ENCODE data around the gene KCNIP1. TPM values are rescaled to one million over a fixed set of nuclear protein-coding genes. Genes with fewer than 3 reads are reported as not detected.

KCNIP1 gene
- under 1 TPM in 1 of 4 donors, not detected in 3; 0.34 TPM for total RNA-seq

GRCh38 chr5:170503990-170504596, at the start of gene KCNIP1:
Gene KCNIP1 (plus strand): TSS chr5:170504020.
- no peak for TF ChIP-seq EP300 (IDR thresholded peaks at IDR 0.05)
- no peak for TF ChIP-seq POLR2A (IDR thresholded peaks at IDR 0.05)
- TF ChIP-seq, protein P1, sequence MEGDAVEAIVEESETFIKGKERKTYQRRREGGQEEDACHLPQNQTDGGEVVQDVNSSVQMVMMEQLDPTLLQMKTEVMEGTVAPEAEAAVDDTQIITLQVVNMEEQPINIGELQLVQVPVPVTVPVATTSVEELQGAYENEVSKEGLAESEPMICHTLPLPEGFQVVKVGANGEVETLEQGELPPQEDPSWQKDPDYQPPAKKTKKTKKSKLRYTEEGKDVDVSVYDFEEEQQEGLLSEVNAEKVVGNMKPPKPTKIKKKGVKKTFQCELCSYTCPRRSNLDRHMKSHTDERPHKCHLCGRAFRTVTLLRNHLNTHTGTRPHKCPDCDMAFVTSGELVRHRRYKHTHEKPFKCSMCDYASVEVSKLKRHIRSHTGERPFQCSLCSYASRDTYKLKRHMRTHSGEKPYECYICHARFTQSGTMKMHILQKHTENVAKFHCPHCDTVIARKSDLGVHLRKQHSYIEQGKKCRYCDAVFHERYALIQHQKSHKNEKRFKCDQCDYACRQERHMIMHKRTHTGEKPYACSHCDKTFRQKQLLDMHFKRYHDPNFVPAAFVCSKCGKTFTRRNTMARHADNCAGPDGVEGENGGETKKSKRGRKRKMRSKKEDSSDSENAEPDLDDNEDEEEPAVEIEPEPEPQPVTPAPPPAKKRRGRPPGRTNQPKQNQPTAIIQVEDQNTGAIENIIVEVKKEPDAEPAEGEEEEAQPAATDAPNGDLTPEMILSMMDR (IDR thresholded peaks at IDR 0.05): no peak
- TF ChIP-seq POLR2AphosphoS5 (IDR thresholded peaks at IDR 0.05): no peak
- DNase-seq (ENCODE audit: low spot score in 2 of 2): no peak
- Histone ChIP-seq H3K36me3 (no peaks in the 10 kb centered on the region), H3K27me3 (peaks cover 24% of the 10 kb centered on the region), H3K4me1 (peaks cover 9% of the 10 kb centered on the region), H3K4me3 (peak within 1 kb of the TSS; percentile 46), H3K9me3 (no peaks in the 10 kb centered on the region), H3K27ac (no peak within 1 kb of the TSS)
- WGBS: 10% methylated on average over 22 of the region's 65 CpGs

DNA sequence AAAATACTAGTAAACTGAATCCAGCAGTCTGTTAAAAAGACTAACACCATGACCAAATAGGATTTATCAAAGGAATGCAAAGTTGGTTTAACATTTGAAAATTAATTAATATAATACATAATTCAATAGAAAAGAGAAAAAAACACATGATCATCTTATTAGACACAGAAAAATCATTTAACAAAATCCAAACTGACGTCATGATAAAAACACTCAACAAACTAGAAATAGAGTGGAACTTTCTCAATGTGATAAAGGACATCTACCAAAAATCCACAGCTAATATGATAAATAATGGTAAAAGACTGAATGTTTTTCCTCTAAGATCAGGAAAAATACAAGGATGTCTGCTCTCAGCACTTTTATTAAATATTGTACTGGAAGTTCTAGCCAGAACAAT, 40.4 kb upstream of the KCNIP1 start:
- 92% methylated on average over 1 of the region's 1 CpG for WGBS
- Histone ChIP-seq H3K27ac (no peak overlapping the region), H3K36me3 (no peaks in the 10 kb centered on the region), H3K27me3 (no peaks in the 10 kb centered on the region), H3K9me3 (peaks cover 4% of the 10 kb centered on the region), H3K4me3 (no peak overlapping the region), H3K4me1 (no peaks in the 10 kb centered on the region)
- no peak for TF ChIP-seq POLR2AphosphoS5 (IDR thresholded peaks at IDR 0.05)
- no peak for DNase-seq (ENCODE audit: low spot score in 2 of 2)

DNA sequence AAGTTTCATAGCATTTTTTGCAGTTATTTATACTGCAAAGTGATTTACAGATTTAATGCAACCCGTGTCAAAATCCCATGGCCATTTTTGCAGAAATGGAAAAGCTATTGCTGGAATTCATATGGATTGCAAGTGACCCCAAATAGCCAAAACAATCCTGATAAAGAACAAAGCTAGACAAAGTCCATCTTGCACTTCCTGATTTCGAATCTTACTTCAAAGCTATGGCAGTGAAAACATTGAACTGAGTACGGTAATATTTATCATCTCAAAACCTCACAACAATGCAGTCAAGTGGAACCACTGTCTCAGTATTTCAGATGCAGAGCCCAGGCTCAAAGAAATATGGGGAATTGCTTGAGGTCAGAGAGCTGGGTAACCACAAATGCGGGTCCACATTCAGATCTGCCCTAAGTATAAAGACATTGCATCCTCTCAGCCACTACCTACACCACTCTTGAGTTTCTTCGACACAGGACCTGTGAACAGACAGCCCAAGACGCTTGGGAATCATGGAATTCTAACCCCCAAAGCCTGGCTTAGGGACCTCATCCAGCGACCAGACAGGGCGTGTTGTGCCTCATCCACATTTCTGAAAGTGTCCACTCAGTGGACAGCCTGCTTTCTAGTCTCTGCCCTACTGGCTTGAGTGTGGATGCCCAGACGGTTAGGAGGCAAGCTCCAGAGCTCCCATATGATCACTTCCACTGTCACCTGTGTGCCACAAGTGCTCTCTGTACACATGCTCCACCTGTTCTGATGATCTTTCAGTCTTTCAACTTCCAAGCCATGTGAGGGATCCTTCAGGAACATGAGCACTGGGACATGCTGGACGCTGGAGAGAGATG, 39.3 kb upstream of the KCNIP1 start:
- WGBS: 82% methylated on average over 10 of the region's 10 CpGs
- no peaks in the 10 kb centered on the region for H3K36me3 ChIP-seq
- H3K9me3 ChIP-seq: peaks cover 4% of the 10 kb centered on the region
- no peak for DNase-seq (ENCODE audit: low spot score in 2 of 2)
- TF ChIP-seq, protein P1 (IDR thresholded peaks at IDR 0.05): no peak
- TF ChIP-seq EP300 (IDR thresholded peaks at IDR 0.05) (no peak), POLR2AphosphoS5 (IDR thresholded peaks at IDR 0.05) (no peak), POLR2A (IDR thresholded peaks at IDR 0.05) (no peak)
- H3K27ac ChIP-seq: no peak overlapping the region
- H3K4me1 ChIP-seq: no peaks in the 10 kb centered on the region
- H3K4me3 ChIP-seq: no peak overlapping the region
- no peaks in the 10 kb centered on the region for H3K27me3 ChIP-seq

- no peak for DNase-seq (ENCODE audit: low spot score in 2 of 2)
- no peaks in the 10 kb centered on the region for H3K9me3 ChIP-seq
- no peaks in the 10 kb centered on the region for H3K36me3 ChIP-seq
- H3K27ac ChIP-seq: no peak overlapping the region
- no peaks in the 10 kb centered on the region for H3K4me1 ChIP-seq
- 80% methylated on average over 3 of the region's 3 CpGs for WGBS
- no peak overlapping the region for H3K4me3 ChIP-seq
- no peaks in the 10 kb centered on the region for H3K27me3 ChIP-seq
- TF ChIP-seq, protein P1 (IDR thresholded peaks at IDR 0.05): no peak
- TF ChIP-seq POLR2AphosphoS5 (IDR thresholded peaks at IDR 0.05): no peak
- TF ChIP-seq EP300 (IDR thresholded peaks at IDR 0.05): no peak
- no peak for TF ChIP-seq POLR2A (IDR thresholded peaks at IDR 0.05)
These were observed 37.3 kb upstream of the KCNIP1 start for GRCh38 chr5:170466553-170466952.

- H3K9me3 ChIP-seq: no peaks in the 10 kb centered on the region
- no peak for DNase-seq (ENCODE audit: low spot score in 2 of 2)
- no peaks in the 10 kb centered on the region for H3K36me3 ChIP-seq
- no peak for TF ChIP-seq POLR2A (IDR thresholded peaks at IDR 0.05)
- no peak overlapping the region for H3K27ac ChIP-seq
- no peaks in the 10 kb centered on the region for H3K4me1 ChIP-seq
- H3K4me3 ChIP-seq: no peak overlapping the region
- no peaks in the 10 kb centered on the region for H3K27me3 ChIP-seq
- WGBS: 66% methylated on average over 13 of the region's 13 CpGs
These were observed 36.7 kb upstream of the KCNIP1 start for GRCh38 chr5:170466988-170467707.
